ENCODE results near the gene R3HDM2.

R3HDM2 gene

GRCh38 chr12:57430931-57431566 is at the start of gene R3HDM2:
Gene R3HDM2, minus strand, starts transcription at chr12:57431043. Its CDS starts 120,615 bp downstream, at chr12:57310428.
- DNase-seq, result peak; percentile 95

- DNase-seq, result peak in 1 of 2 experiments; percentile 68
Observed at GRCh38 chr12:57479376-57480115, 48.7 kb upstream of the R3HDM2 start, which contains the start of gene ARHGAP9. Gene ARHGAP9, minus strand, starts transcription at chr12:57479866. Its CDS starts 460 bp downstream, at chr12:57479406.

- no peak for DNase-seq
Observed at GRCh38 chr12:57479043-57479375, 48.2 kb upstream of the R3HDM2 start.

DNA sequence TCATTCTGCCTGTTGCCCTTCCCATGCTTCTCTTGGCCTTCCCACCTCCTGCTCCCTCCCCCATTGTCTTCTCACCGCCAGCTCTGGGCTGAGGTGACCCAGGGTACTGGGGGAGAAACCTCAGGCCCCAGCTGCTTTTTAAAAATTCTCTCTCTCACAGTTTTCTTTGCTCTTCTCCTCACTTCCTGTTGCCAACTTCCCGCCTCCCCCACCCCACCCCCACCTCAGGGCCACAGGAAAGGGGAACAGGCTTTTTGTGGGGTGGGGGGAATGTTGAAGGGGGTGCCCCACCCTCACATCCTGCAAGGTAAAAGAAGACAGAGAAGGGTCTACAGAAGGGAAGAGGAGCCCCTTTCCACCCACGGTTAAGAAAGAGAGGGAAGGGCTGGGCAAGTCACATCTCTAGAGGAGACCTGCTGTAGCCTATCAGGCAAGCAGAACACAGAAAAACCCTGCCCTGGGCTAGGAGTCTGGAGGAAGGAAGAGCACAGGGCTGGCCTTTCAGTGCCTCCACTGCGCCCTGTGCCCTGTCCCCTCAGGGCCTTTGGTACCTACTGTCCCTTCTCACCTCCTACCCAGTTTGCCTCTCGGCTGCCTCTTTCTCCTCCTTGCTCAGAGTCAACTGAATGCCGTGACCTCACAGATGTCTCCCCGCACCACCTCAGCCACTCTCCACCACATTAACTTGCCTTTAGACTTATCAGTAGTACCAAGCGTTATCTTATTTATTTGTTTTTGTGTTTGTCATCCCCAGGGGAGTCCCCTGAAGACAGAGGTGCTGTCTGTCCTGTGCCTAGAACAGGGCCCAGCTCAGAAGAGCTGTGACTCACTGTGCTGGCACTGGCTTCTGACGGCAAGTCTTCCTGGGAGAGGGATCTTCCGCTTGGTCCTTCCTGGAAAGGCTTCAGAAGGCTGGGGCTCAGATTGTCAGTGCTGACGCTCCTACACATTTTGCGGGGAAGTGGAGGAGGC is 47.2 kb upstream of the R3HDM2 start:
- DNase-seq, result peak in 1 of 2 experiments; percentile 62

DNA sequence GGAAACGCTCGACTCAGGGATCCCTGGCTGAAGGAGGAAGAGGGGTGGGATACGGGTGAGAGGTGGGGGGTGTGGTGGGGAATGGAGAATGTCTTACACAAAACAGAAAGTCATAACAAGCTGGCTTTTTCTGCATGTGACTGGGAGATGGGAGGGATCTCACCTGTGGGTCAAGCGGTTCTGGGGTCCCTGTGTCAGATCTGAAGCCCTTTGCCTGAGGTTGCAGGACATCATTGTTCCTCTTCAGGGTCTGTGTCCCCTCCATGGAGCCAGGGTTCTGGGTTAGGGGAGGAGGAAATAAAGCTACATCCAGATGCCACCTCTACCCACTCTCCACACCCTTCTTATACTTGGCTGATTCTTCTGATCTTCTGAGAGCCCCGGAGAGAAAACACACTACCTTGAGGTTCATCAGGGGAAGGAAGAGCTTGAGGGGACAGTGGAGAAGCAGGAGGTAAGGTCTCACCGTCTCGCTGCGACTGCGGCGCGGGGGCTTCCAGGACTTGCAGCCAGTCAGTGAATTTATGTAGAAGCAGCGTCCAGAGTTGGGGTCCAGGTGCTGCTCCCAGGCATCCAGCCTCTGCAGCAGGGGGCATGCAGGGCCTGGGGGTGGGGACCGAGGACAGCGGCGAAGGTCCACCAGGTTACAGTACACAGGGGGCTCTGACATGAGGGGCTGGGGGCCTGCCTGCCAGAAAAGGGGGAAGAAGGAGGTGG is 46.3 kb upstream of the R3HDM2 start:
- no peak for DNase-seq

DNA sequence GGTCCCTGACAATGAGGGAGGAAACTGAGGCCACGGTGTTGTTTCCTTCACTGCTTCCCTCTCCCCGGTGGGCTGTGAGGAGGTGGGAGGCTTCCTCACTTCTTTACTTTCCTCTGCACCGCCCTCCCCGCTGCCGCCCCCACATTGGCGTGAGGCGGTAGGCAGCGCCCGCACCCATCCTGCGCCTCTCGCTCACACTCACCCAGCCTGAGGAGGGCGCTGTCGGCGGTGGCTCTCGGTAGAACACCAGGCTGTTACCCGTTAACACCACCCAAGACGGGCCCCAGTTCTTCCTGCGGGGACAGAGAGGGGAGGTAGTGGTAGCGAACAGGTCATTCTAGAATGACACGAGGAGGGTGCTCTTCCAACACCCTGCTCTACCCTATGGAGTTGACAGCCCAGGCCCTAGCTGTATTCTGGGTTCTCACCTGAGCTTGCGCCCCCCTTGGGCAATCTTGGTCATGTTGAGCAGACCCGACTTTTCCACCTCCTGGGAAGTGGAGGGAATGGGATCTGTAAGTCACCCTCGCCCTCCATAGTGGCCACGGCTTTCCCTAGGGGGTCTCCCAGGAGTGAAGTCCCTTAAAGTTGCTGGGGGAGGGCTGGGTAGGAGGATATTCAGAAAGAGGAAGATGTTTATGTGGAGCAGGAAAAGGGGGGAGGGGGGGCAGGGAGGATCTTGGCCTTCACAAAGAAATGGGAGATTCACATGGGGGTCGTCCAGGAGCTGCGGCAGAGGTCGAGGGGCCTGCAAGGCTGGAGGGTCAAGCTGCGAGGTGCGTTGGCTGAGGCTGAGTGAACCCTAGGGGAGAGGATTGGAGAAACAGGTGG is 45.5 kb upstream of the R3HDM2 start:
- DNase-seq, result peak; percentile 68 to 69

DNA sequence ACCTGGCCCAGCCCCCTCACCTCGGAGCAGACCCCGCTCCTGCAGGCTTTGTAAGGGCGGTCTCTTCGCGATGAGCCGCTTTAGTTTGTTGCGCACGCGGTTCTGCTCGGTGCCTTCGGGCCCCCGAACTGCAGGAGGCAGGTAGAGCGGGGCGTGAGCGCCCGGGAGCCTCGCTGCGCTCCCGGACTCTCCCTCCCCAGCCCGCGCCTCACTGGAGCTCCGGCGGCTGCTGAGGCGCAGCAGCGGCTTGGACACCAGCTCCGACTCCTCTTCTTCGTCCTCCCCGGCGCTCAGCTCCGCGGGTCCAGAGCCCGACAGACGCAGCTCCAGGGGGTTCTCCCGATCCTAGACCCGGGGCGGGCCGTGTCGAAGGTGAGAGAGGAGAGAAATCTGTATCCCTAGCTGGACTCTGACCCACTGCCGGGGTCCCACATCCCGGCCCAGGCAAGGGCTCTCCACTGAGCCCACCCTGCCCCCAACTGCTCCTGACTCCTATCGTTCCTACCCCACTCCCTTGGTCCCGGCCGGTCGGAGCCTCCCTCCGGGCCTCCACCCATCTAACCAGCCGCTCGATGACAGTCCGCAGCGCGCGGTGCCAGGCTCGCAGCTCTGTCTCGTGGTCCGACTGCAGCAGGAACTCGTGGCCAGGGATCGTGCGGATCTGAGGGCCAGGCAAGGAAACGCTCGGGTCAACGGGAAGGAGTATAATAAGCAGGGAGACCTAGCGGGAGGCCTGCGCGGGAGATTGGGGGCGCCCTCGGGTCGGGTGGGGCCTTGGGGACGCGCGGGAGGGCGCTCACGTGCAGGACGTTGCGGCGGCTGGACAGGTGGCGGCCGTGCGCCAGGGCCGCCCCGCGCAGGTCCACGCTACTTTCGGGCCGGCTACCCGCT is 44.7 kb upstream of the R3HDM2 start:
- DNase-seq, result no peak

DNA sequence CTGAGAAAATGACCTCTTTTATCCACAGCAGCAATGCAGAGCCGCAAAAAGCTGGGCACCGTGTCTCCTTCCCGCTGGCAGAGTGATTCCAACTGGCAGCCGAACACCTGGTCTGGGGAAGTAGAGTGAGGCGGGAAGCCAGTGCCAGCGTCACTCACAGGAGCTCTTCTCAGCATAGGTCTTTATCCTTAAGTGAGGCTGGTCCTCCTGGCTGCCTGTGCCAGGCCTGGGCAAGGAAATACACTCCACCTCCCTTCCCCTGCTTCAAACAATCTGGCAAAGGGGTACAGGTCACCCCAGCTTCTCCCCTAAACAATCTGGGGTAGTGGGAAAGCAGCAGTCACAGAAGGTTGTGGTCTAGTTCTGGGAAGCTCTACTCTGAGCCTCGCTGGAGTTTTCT is 44.0 kb upstream of the R3HDM2 start:
- DNase-seq, result no peak

- no peak for DNase-seq
Observed at GRCh38 chr12:57474430-57474829, 43.6 kb upstream of the R3HDM2 start.

- DNase-seq, result no peak
Observed at GRCh38 chr12:57473886-57474285, 43.0 kb upstream of the R3HDM2 start.

GRCh38 chr12:57473392-57473791 is 42.5 kb upstream of the R3HDM2 start:
- DNase-seq, result no peak

- DNase-seq, result no peak
Observed at GRCh38 chr12:57472391-57472790, 41.5 kb upstream of the R3HDM2 start.

DNA sequence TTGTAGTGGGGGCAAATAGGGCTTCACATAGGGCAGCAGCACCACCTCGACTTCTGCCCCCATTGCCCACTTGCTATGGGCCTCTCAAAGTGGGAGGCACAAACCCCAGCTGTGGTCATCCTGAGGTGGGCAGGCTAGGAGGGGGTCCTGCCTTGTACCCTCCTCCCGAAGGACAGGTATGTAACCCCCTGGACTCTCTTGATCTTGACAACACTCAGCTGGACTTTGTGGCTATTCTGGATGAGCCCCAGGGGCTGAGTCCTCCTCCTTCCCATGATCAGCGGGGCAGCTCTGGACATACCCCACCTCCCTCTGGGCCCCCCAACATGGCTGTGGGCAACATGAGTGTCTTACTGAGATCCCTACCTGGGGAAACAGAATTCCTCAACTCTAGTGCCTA is 40.8 kb upstream of the R3HDM2 start:
- no peak for DNase-seq

GRCh38 chr12:57470970-57471656 is 40.3 kb upstream of the R3HDM2 start:
- no peak for DNase-seq

- DNase-seq, result no peak
Observed at GRCh38 chr12:57470286-57470969, 39.6 kb upstream of the R3HDM2 start.

DNA sequence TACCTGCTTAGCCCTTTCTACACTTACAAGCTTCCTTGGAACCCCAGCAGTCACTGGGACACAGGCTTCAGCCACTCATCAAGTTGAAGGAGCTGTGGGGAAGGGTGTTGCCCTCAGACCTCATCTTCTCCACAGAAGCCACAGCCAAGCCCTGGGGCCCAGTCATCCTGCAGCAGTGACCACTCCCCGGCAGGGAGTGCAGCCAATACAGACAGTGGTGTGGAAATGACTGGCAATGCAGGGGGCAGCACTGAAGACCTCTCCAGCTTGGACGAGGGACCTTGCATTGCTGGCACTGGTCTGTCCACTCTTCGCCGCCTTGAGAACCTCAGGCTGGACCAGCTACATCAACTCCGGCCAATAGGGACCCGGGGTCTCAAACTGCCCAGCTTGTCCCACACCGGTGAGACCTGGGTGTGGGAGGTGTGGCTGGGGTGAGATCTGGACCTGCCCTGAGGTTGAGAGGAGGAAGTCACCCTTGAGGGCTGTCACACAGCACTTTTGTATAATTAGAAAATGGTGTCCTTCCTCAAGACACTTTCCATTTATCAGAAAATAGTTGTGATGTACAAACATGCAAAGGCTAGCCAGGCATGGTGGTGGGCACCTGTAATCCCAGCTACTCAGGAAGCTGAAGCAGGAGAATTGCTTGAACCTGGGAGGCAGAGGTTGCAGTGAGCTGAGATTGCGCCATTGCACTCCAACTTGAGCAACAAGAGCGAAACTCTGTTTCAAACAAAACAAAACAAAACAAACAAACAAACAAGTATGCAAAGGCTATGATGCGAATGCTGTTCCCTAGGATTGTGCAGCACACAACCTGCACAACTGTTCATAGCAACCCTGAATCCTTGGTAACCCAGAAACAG is 38.7 kb upstream of the R3HDM2 start:
- no peak for DNase-seq

DNA sequence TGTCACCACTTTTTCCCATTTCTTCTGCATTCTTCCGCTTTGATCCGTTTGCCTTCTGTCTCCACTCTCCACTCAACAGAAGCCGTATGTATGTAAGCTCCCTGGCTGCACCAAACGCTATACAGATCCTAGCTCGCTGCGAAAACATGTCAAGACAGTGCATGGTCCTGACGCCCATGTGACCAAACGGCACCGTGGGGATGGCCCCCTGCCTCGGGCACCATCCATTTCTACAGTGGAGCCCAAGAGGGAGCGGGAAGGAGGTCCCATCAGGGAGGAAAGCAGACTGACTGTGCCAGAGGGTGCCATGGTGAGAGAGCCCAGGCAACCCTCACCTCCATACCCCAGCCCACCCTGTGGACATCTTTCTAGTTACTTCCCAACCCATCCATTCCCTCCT is 37.1 kb upstream of the R3HDM2 start:
- DNase-seq, result no peak

DNA sequence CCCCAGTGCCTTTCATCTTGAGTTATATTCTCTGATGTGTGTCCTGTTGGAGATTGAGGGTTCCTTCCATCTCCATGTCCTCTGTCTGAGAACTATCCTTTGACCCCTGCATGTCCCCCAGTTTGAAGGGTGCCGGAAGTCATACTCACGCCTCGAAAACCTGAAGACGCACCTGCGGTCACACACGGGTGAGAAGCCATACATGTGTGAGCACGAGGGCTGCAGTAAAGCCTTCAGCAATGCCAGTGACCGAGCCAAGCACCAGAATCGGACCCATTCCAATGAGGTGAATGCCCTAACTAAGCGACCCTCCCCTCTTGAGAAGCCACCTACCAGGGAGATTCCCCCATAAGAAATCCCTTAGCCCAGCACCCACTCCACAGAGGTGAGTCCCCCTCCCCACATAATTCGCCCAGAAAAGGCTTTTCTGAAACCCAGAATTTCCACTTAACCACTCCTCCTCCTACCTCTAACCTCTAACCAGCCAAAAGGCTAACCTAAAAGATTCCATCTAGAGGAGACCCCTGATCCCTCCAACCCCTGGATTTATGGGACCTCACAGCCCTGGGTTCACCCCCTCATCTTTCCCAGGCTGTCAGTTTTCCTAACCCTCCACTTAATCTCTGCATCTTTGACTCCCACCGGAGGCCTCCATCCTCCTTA is 36.5 kb upstream of the R3HDM2 start:
- no peak for DNase-seq

Data from stimulated activated CD4-positive, alpha-beta T cell treated with anti-CD3 and anti-CD28 coated beads, Interleukin-4, amount 100 ng/mL, for 4 hours (primary cell).